GM10847 (cell line): ENCODE data around the gene SLC7A1.

Experiments
- POLR2A ChIP-seq: IDR thresholded peaks from 2 replicates; pipeline ENCODE4 v1.6.1; 2011; ENCODE audit not compliant: insufficient read length; ENCODE audit errors: extremely low read depth

Gene SLC7A1

GRCh38 chr13:29513981-29514719 lies 81.3 kb downstream of the SLC7A1 start:
- no peak for TF ChIP-seq POLR2A

GRCh38 chr13:29513002-29513980 lies 82.2 kb downstream of the SLC7A1 start:
- no peak for TF ChIP-seq POLR2A

GRCh38 chr13:29511980-29512379 lies 83.5 kb downstream of the SLC7A1 start:
- no peak for TF ChIP-seq POLR2A

GRCh38 chr13:29511106-29511796 lies 84.2 kb downstream of the SLC7A1 start:
- no peak for TF ChIP-seq POLR2A

GRCh38 chr13:29510651-29511084 lies 84.8 kb downstream of the SLC7A1 start:
- no peak for TF ChIP-seq POLR2A

GRCh38 chr13:29509999-29510589 lies 85.4 kb downstream of the SLC7A1 start:
- no peak for TF ChIP-seq POLR2A

- no peak for TF ChIP-seq POLR2A
Observed at GRCh38 chr13:29508876-29509252, 86.6 kb downstream of the SLC7A1 start.

GRCh38 chr13:29508130-29508875 lies 87.2 kb downstream of the SLC7A1 start:
- no peak for TF ChIP-seq POLR2A

GRCh38 chr13:29507356-29507755 lies 88.1 kb downstream of the SLC7A1 start:
- no peak for TF ChIP-seq POLR2A

GRCh38 chr13:29505950-29506349 lies 89.5 kb downstream of the SLC7A1 start:
- no peak for TF ChIP-seq POLR2A

GRCh38 chr13:29505511-29505910 lies 90.0 kb downstream of the SLC7A1 start:
- no peak for TF ChIP-seq POLR2A

GRCh38 chr13:29504691-29505090 lies 90.8 kb downstream of the SLC7A1 start:
- TF ChIP-seq POLR2A: no peak

- TF ChIP-seq POLR2A: no peak
Observed at GRCh38 chr13:29503041-29503837, 92.2 kb downstream of the SLC7A1 start.
